A673 (cell line): ENCODE data around the gene KRT71. TPM values are rescaled to one million over a fixed set of nuclear protein-coding genes. Genes with fewer than 3 reads are reported as not detected.

Experiments
- BruUV-seq: library from RNA; stranded (reverse); fragments of 400-500 nt; replicated peaks from 2 replicates; lab custom pipeline; 2021; lab: Mats Ljungman, UMichigan
- CTCF ChIA-PET: fragments of 300-600 bp; sonication (Branson Sonifier 250); formaldehyde crosslinking; loops from one replicate; lab custom pipeline; 2022; ENCODE audit warnings: antibody characterized with exemption; lab: Charles Lee
- POLR2A ChIA-PET: fragments of 300-600 bp; sonication (Branson Sonifier 250); formaldehyde crosslinking; loops from one replicate; lab custom pipeline; 2022; ENCODE audit warnings: antibody characterized with exemption; ENCODE audit not compliant: low non-redundant PET; lab: Charles Lee
- DNase-seq: peaks from one replicate; pipeline ENCODE4 v3.0.0-alpha.2; 2015; ENCODE audit warnings: low spot score
- H3K27ac ChIP-seq: fragments of 200-600 bp; sonication (generic); 2 replicates; pipeline ENCODE4 v1.5.1; 2016; ENCODE audit warnings: mixed run types, low read depth, mild to moderate bottlenecking, mixed read lengths, antibody characterized with exemption, low read length; ENCODE audit not compliant: poor library complexity, severe bottlenecking
- H3K27me3 ChIP-seq: fragments of 200-600 bp; sonication (generic); replicated peaks from 2 replicates; pipeline ENCODE4 v1.6.1; 2017; ENCODE audit warnings: mixed run types, low read depth, mild to moderate bottlenecking, mixed read lengths, antibody characterized with exemption, low read length; ENCODE audit not compliant: insufficient read depth, poor library complexity
- H3K36me3 ChIP-seq: fragments of 200-600 bp; sonication (generic); 2 replicates; pipeline ENCODE4 v1.6.1; 2016; ENCODE audit warnings: mixed run types, mild to moderate bottlenecking, mixed read lengths, antibody characterized with exemption, low read length; ENCODE audit not compliant: insufficient read depth, poor library complexity, severe bottlenecking
- H3K4me1 ChIP-seq: fragments of 200-600 bp; sonication (generic); 2 replicates; pipeline ENCODE4 v1.6.1; 2017; ENCODE audit warnings: mixed run types, mild to moderate bottlenecking, mixed read lengths, antibody characterized with exemption, low read length; ENCODE audit not compliant: insufficient read depth, poor library complexity, severe bottlenecking
- H3K4me3 ChIP-seq: fragments of 200-600 bp; sonication (generic); 2 replicates; pipeline ENCODE4 v1.5.1; 2016; ENCODE audit warnings: low read depth, mixed run types, mild to moderate bottlenecking, mixed read lengths, low read length; ENCODE audit not compliant: poor library complexity, severe bottlenecking
- H3K9me3 ChIP-seq: fragments of 200-600 bp; sonication (generic); 2 replicates; pipeline ENCODE4 v1.6.1; 2016; ENCODE audit warnings: mixed run types, low read depth, mild to moderate bottlenecking, mixed read lengths, antibody characterized with exemption, low read length; ENCODE audit not compliant: poor library complexity, severe bottlenecking
- EZH2 ChIP-seq: fragments of 200-600 bp; sonication (generic); IDR thresholded peaks from 2 replicates; pipeline ENCODE4 v1.6.1; 2017; ENCODE audit warnings: borderline replicate concordance, low read depth, mild to moderate bottlenecking, mixed read lengths, antibody characterized with exemption, low read length; ENCODE audit not compliant: poor library complexity, severe bottlenecking
- intact Hi-C: fragments of 100-400 bp; cut with micrococcal nuclease; formaldehyde crosslinking; loops from one replicate; pipeline ENCODE4 v1.10.0; 2022; ENCODE audit not compliant: unreplicated experiment
- total RNA-seq: library from RNA; stranded (reverse); gene quantifications from 2 replicates; pipeline ENCODE4 v1.2.3, GENCODE V29; 2021
- TF ChIP-seq, protein P1 (sequence below): fragments of 300-800, 200-600 bp; sonication (generic); conservative IDR thresholded peaks from 2 replicates; pipeline ENCODE4 v1.5.1; 2017; ENCODE audit warnings: low read depth, mild to moderate bottlenecking, antibody characterized with exemption, low read length, moderate library complexity, mixed read lengths

KRT71 gene
- total RNA-seq, 1 experiment from 2014 or later: not detected

DNA sequence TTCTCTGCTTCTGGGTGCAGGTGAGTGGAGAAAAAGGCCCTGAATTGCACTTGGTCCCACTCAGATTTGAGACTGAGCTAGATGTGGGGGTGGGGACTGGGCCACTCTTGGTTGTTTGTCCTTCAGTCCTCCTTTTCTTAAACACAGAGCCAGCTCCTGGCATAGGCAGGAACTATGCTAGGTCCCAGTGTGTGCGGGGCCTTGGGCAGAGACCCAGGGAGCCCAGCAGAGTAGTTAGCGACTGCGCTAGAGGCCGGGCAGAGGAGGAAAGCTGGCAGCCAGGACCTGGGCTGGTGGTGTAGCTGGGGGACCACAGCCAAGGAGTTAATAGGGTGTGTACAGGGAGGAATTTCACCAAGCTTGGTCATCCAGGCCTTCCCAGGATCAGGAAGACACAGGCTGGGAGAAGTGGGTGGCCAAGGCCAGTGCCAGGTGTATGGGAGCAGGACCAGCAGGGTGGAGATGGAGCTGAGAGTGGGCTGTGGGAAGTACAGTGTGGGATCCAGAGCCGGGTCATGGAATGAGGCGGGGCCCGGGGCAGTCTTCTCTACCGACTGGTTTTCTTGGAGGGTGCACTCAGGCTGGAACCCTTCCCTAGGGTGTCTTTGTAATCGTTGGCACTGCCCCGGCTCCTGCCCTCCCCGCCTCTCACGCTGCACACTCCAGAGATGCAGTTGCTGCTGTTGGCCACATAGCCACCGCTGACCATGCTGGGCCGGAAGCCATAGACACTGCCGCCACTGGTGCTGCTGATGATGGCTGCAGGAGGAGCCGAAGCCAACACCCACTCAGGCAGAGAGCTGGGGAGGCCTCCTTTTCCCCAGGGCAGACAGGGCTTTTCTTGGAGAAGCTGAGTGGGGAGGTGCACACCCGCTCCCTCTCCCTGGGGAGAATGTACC is 8.7 kb downstream of the KRT71 start:
- Histone ChIP-seq H3K9me3 (no peaks in the 10 kb centered on the region), H3K36me3 (no peaks in the 10 kb centered on the region), H3K27me3 (no peaks in the 10 kb centered on the region), H3K4me1 (peaks cover 2% of the 10 kb centered on the region), H3K4me3 (no peak overlapping the region), H3K27ac (no peak overlapping the region)
- POLR2A ChIA-PET: no interaction called here
- TF ChIP-seq, protein P1, sequence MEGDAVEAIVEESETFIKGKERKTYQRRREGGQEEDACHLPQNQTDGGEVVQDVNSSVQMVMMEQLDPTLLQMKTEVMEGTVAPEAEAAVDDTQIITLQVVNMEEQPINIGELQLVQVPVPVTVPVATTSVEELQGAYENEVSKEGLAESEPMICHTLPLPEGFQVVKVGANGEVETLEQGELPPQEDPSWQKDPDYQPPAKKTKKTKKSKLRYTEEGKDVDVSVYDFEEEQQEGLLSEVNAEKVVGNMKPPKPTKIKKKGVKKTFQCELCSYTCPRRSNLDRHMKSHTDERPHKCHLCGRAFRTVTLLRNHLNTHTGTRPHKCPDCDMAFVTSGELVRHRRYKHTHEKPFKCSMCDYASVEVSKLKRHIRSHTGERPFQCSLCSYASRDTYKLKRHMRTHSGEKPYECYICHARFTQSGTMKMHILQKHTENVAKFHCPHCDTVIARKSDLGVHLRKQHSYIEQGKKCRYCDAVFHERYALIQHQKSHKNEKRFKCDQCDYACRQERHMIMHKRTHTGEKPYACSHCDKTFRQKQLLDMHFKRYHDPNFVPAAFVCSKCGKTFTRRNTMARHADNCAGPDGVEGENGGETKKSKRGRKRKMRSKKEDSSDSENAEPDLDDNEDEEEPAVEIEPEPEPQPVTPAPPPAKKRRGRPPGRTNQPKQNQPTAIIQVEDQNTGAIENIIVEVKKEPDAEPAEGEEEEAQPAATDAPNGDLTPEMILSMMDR: no peak
- TF ChIP-seq EZH2: no peak
- intact Hi-C loops: no loop called here
- BruUV-seq: no TSS peak
- CTCF ChIA-PET: no interaction called here
- DNase-seq: no peak

DNA sequence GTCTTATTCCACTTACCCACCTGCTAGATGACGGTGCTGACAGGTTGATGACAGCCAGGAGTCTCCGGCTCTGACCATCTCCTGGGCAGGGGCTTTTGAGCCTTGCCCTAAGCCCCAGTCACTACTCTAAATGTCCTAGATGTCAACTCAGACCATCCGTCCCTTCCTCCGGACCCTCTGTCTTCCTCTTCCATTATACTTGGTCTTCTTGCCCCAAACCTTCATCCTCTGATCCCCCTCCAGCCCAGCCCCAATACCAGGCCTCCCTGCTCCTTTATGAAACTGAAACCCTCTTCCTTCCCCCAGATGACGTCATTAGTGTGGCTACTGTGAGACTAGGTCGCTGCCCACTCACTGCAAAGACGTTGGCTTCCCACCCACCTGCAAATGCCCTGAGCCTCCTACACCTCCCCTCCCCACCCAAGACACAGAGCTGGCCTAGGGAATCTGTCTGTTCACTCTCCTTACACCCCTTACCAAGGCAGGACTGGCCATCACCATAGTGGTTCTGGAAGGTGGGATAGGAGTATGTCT is 10.1 kb downstream of the KRT71 start:
- no TSS peak for BruUV-seq
- TF ChIP-seq, protein P1: no peak
- TF ChIP-seq EZH2: no peak
- Histone ChIP-seq H3K4me1 (peaks cover 7% of the 10 kb centered on the region), H3K27ac (no peak overlapping the region), H3K36me3 (no peaks in the 10 kb centered on the region), H3K4me3 (no peak overlapping the region), H3K9me3 (no peaks in the 10 kb centered on the region), H3K27me3 (no peaks in the 10 kb centered on the region)
- CTCF ChIA-PET: no interaction called here
- POLR2A ChIA-PET: no interaction called here
- DNase-seq: no peak
- intact Hi-C loops: no loop called here

DNA sequence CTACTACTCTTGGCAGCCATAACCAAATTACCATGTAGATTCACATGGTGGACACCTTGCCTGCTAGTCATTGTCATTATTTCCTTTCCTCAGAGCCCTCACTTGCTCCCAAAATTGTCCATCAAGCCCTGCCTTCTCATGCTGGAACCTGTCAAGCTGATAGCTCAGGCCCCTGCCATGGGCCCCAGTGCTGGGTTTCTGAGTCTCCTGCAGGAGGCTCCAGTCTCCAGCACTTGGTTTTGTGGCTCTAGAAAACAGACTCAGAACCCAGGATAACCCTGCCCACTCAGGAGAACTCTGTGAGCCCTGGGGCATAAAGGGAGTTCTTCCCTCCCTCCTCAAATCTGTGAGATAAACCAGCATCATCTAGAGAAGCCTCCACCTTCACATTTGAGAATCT is 10.8 kb downstream of the KRT71 start:
- Histone ChIP-seq H3K4me3 (no peak overlapping the region), H3K27me3 (no peaks in the 10 kb centered on the region), H3K4me1 (peaks cover 7% of the 10 kb centered on the region), H3K27ac (no peak overlapping the region), H3K36me3 (no peaks in the 10 kb centered on the region), H3K9me3 (no peaks in the 10 kb centered on the region)
- CTCF ChIA-PET: interaction anchor here (0.6 kb wide), 1 partner anchor 338 kb away, joined by 4 read pairs; no protein-coding TSS in a partner anchor
- no TSS peak for BruUV-seq
- intact Hi-C loops: no loop called here
- TF ChIP-seq, protein P1: no peak
- no peak for TF ChIP-seq EZH2
- DNase-seq: no peak
- POLR2A ChIA-PET: no interaction called here
